ENCODE results near the gene BTNL2. TPM values are rescaled to one million over a fixed set of nuclear protein-coding genes. Genes with fewer than 3 reads are reported as not detected.
"Not testable (repeated sequence)": the region's sequence is repeated elsewhere in the genome, so short reads cannot be mapped to it uniquely, and the experiment has no call there.

The BTNL2 gene
- total and polyA plus RNA-seq, 2 donors (not counting 3 experiments of a cell fraction or from before 2014, with no cell fraction given), result not detected

DNA sequence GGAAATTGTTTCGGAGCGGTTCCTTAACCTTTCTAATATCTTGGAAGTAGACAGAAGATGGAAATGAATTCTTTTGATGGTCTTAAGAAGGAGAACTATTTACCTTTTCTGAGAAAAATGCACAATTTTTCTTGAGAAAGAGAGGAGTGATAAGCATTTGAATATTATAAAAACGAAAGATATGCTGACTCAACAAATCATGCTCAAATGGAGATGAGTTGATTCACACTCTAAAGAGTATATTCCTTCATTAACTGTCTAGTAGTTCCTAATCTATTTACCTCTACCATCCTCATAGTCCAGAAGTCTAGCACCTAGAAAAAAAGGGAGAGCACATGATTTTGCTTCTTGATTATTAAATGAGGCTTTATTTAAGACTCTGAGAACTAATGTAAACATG, 39.3 kb downstream of the BTNL2 start:
- DNase-seq (ENCODE audit: low read depth, low spot score) (no peak), FAIRE-seq (no peak)
- no peak overlapping the region for H3K4me3 ChIP-seq (replicated peaks in 1 of 3; ENCODE audit: insufficient read depth in 1 of 3, low read depth in 1 of 3, low read length in 3 of 3)
- H3K9ac ChIP-seq (replicated peaks; ENCODE audit: extremely low read depth, insufficient read depth, low read length), result no peak overlapping the region
- no peak overlapping the region for H3K27ac ChIP-seq (ENCODE audit: insufficient read depth, low read depth, low read length)
- BruUV-seq (replicated peaks), result no TSS peak
- no peak overlapping the region for H2AFZ ChIP-seq (ENCODE audit: low read depth, low read length)
- no peaks in the 10 kb centered on the region for H4K20me1 ChIP-seq (replicated peaks; ENCODE audit: control insufficient read depth, extremely low read depth, insufficient read depth, low read length)
- H3K9me1 ChIP-seq (replicated peaks; ENCODE audit: control insufficient read depth, extremely low read depth, insufficient read depth, low read length), result no peaks in the 10 kb centered on the region
- dilution Hi-C loops (cut with MboI; ENCODE audit: extremely low pct_ligation_motif_present, low sequenced_read_pairs) (no loop called here), intact Hi-C loops (cut with micrococcal nuclease) (no loop called here)
- H3K79me2 ChIP-seq (ENCODE audit: control insufficient read depth, insufficient read depth, low read length), result no peaks in the 10 kb centered on the region
- ChIA-PET POLR2A (no interaction called here), CTCF (no interaction called here)
- H3K4me2 ChIP-seq (ENCODE audit: insufficient read depth, low read length), result no peak overlapping the region
- H3K4me1 ChIP-seq (ENCODE audit: control insufficient read depth, extremely low read depth, insufficient read depth, low read length), result peaks cover 25% of the 10 kb centered on the region
- H3K36me3 ChIP-seq (ENCODE audit: control insufficient read depth in 2 of 2, extremely low read depth in 1 of 2, insufficient read depth in 2 of 2, low read length in 2 of 2), result no peaks in the 10 kb centered on the region
- TF ChIP-seq MYC (IDR thresholded peaks at IDR 0.05; ENCODE audit: low read depth, low read length), result no peak
- TF ChIP-seq GATA2 (IDR thresholded peaks at IDR 0.05; ENCODE audit: insufficient read depth, insufficient read length, low read depth, low read length), result no peak
- no peak for TF ChIP-seq EZH2 (IDR thresholded peaks at IDR 0.05; ENCODE audit: borderline replicate concordance, low read depth, low read length, severe bottlenecking)
- no peak for TF ChIP-seq POLR2AphosphoS5 (IDR thresholded peaks at IDR 0.05; ENCODE audit: insufficient read depth, low read depth, low read length)
- no peak for TF ChIP-seq JUN (IDR thresholded peaks at IDR 0.05; ENCODE audit: borderline replicate concordance, insufficient read depth, insufficient read length, low read depth)
- TF ChIP-seq CTCF (IDR thresholded peaks at IDR 0.05; ENCODE audit: extremely low read depth in 1 of 2, insufficient read depth in 1 of 2, low read depth in 1 of 2, low read length in 2 of 2), result no peak
- TF ChIP-seq FOS (IDR thresholded peaks at IDR 0.05; ENCODE audit: borderline replicate concordance, insufficient read depth, low read length), result no peak
- no peak for TF ChIP-seq MAX (IDR thresholded peaks at IDR 0.05; ENCODE audit: insufficient read depth, insufficient read length)
- no peak for TF ChIP-seq POLR2A (IDR thresholded peaks at IDR 0.05; ENCODE audit: low read depth, low read length)
- peaks cover 0 to 5% of the 10 kb centered on the region in 2 experiments for H3K27me3 ChIP-seq (ENCODE audit: control insufficient read depth in 2 of 2, insufficient read depth in 2 of 2, low read length in 2 of 2)
- no peaks in the 10 kb centered on the region for H3K9me3 ChIP-seq (replicated peaks; ENCODE audit: control insufficient read depth, insufficient read depth, low read length)

DNA sequence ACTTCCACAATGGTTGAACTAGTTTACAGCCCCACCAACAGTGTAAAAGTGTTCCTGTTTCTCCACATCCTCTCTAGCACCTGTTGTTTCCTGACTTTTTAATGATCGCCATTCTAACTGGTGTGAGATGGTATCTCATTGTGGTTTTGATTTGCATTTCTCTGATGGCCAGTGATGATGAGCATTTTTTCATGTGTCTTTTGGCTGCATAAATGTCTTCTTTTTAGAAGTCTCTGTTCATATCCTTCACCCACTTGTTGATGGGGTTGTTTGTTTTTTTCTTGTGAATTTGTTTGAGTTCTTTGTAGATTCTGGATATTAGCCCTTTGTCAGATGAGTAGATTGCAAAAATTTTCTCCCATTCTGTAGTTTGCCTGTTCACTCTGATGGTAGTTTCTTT, 47.8 kb downstream of the BTNL2 start:
- CTCF ChIA-PET; H3K9me3 ChIP-seq (replicated peaks; ENCODE audit: control insufficient read depth, insufficient read depth, low read length); POLR2A ChIA-PET: not testable (repeated sequence)

DNA sequence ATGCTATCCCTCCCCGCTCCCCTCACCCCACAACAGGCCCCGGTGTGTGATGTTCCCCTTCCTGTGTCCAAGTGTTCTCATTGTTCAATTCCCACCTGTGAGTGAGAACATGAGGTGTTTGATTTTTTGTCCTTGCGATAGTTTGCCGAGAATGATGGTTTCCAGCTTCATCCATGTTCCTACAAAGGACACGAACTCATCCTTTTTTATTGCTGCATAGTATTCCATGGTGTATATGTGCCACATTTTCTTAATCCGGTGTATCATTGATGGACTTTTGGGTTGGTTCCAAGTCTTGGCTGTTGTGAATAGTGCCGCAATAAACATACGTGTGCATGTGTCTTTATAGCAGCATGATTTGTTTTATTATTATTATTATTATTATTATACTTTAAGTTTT, 48.4 kb downstream of the BTNL2 start:
- H3K9ac ChIP-seq (replicated peaks; ENCODE audit: extremely low read depth, insufficient read depth, low read length); H3K36me3 ChIP-seq (ENCODE audit: control insufficient read depth in 2 of 2, extremely low read depth in 1 of 2, insufficient read depth in 2 of 2, low read length in 2 of 2); CTCF ChIA-PET; H3K27ac ChIP-seq (ENCODE audit: insufficient read depth, low read depth, low read length); intact Hi-C loops (cut with micrococcal nuclease); H3K4me3 ChIP-seq (replicated peaks in 1 of 3; ENCODE audit: insufficient read depth in 1 of 3, low read depth in 1 of 3, low read length in 3 of 3); H3K4me2 ChIP-seq (ENCODE audit: insufficient read depth, low read length); POLR2A ChIA-PET; DNase-seq (ENCODE audit: low read depth, low spot score); H4K20me1 ChIP-seq (replicated peaks; ENCODE audit: control insufficient read depth, extremely low read depth, insufficient read depth, low read length); H3K27me3 ChIP-seq (ENCODE audit: control insufficient read depth in 2 of 2, insufficient read depth in 2 of 2, low read length in 2 of 2); H3K79me2 ChIP-seq (ENCODE audit: control insufficient read depth, insufficient read depth, low read length); BruUV-seq (replicated peaks); H3K4me1 ChIP-seq (ENCODE audit: control insufficient read depth, extremely low read depth, insufficient read depth, low read length); dilution Hi-C loops (cut with MboI; ENCODE audit: extremely low pct_ligation_motif_present, low sequenced_read_pairs); H3K9me3 ChIP-seq (replicated peaks; ENCODE audit: control insufficient read depth, insufficient read depth, low read length); H2AFZ ChIP-seq (ENCODE audit: low read depth, low read length); FAIRE-seq; H3K9me1 ChIP-seq (replicated peaks; ENCODE audit: control insufficient read depth, extremely low read depth, insufficient read depth, low read length): not testable (repeated sequence)

More for the DNA sequence above, 47.8 kb downstream of the BTNL2 start:
- dilution Hi-C loops (cut with MboI; ENCODE audit: extremely low pct_ligation_motif_present, low sequenced_read_pairs); H3K79me2 ChIP-seq (ENCODE audit: control insufficient read depth, insufficient read depth, low read length); intact Hi-C loops (cut with micrococcal nuclease); H3K4me2 ChIP-seq (ENCODE audit: insufficient read depth, low read length); H3K9ac ChIP-seq (replicated peaks; ENCODE audit: extremely low read depth, insufficient read depth, low read length); FAIRE-seq; H3K4me3 ChIP-seq (replicated peaks in 1 of 3; ENCODE audit: insufficient read depth in 1 of 3, low read depth in 1 of 3, low read length in 3 of 3); H3K4me1 ChIP-seq (ENCODE audit: control insufficient read depth, extremely low read depth, insufficient read depth, low read length); H3K27ac ChIP-seq (ENCODE audit: insufficient read depth, low read depth, low read length); H2AFZ ChIP-seq (ENCODE audit: low read depth, low read length); DNase-seq (ENCODE audit: low read depth, low spot score); H3K9me1 ChIP-seq (replicated peaks; ENCODE audit: control insufficient read depth, extremely low read depth, insufficient read depth, low read length); H4K20me1 ChIP-seq (replicated peaks; ENCODE audit: control insufficient read depth, extremely low read depth, insufficient read depth, low read length); H3K27me3 ChIP-seq (ENCODE audit: control insufficient read depth in 2 of 2, insufficient read depth in 2 of 2, low read length in 2 of 2); H3K36me3 ChIP-seq (ENCODE audit: control insufficient read depth in 2 of 2, extremely low read depth in 1 of 2, insufficient read depth in 2 of 2, low read length in 2 of 2); BruUV-seq (replicated peaks): not testable (repeated sequence)
